ENCODE data around the gene CDRT4. TPM values are rescaled to one million over a fixed set of nuclear protein-coding genes. Genes with fewer than 3 reads are reported as not detected.

The CDRT4 gene
- polyA plus RNA-seq, 3 donors = 2.3 to 3.1 (median 2.3) TPM

- no peak for DNase-seq (ENCODE audit: low read depth in 3 of 3, low spot score in 2 of 3)
Measured at GRCh38 chr17:15403276-15403939, 64.0 kb downstream of the CDRT4 start.

- no peak for DNase-seq (ENCODE audit: low read depth in 3 of 3, low spot score in 2 of 3)
Measured at GRCh38 chr17:15399443-15399842, 68.0 kb downstream of the CDRT4 start.

- no peak for DNase-seq (ENCODE audit: low read depth in 3 of 3, low spot score in 2 of 3)
Measured at GRCh38 chr17:15398736-15399331, 68.6 kb downstream of the CDRT4 start.

- DNase-seq (ENCODE audit: low read depth in 3 of 3, low spot score in 2 of 3) = no peak
Measured at GRCh38 chr17:15398291-15398690, 69.1 kb downstream of the CDRT4 start.

GRCh38 chr17:15397620-15398019 lies 69.8 kb downstream of the CDRT4 start:
- DNase-seq (ENCODE audit: low read depth in 3 of 3, low spot score in 2 of 3) = no peak

- DNase-seq (ENCODE audit: low read depth in 3 of 3, low spot score in 2 of 3) = no peak
Measured at GRCh38 chr17:15395091-15395490, 72.3 kb downstream of the CDRT4 start.

GRCh38 chr17:15393414-15393813 lies 74.0 kb downstream of the CDRT4 start:
- DNase-seq (ENCODE audit: low read depth in 3 of 3, low spot score in 2 of 3) = no peak

- no peak for DNase-seq (ENCODE audit: low read depth in 3 of 3, low spot score in 2 of 3)
Measured at GRCh38 chr17:15392326-15392741, 75.1 kb downstream of the CDRT4 start.

GRCh38 chr17:15388356-15389041 lies 78.9 kb downstream of the CDRT4 start:
- no peak for DNase-seq (ENCODE audit: low read depth in 3 of 3, low spot score in 2 of 3)

GRCh38 chr17:15386083-15386482 lies 81.3 kb downstream of the CDRT4 start:
- no peak for DNase-seq (ENCODE audit: low read depth in 3 of 3, low spot score in 2 of 3)

Other genes starting within 250 kb of the CDRT4 start
- 10 to 100 TPM; 59.6 to 66.2 (median 60.4) TPM for gene PMP22, start 202.3 kb downstream of the CDRT4 start, polyA plus RNA-seq (ENCODE audit: insufficient read length in 3 of 3)
- gene TEKT3, start 126.0 kb downstream of the CDRT4 start, polyA plus RNA-seq (ENCODE audit: insufficient read length in 3 of 3) = 1 to 10 TPM; 1.4 to 1.7 (median 1.6) TPM
- gene TVP23C, start 95.9 kb upstream of the CDRT4 start, polyA plus RNA-seq (ENCODE audit: insufficient read length in 3 of 3) = 10 to 100 TPM; 16.3 to 20.2 (median 16.8) TPM
- gene FBXW10B, start 152.1 kb upstream of the CDRT4 start, polyA plus RNA-seq (ENCODE audit: insufficient read length in 3 of 3) = under 1 TPM; 0.42 to 0.89 (median 0.61) TPM
- gene TRIM16, start 216.7 kb upstream of the CDRT4 start, polyA plus RNA-seq (ENCODE audit: insufficient read length in 3 of 3) = 10 to 100 TPM; 22.7 to 27.4 (median 22.7) TPM
- 10 to 100 TPM; 42.7 to 46.9 (median 45.2) TPM for gene ZNF286A, start 232.1 kb upstream of the CDRT4 start, polyA plus RNA-seq (ENCODE audit: insufficient read length in 3 of 3)

Data from right renal cortex interstitium (tissue), 3 donors.